Measurements from ENCODE around the gene TCF19.
"Not testable (repeated sequence)": the region's sequence is repeated elsewhere in the genome, so short reads cannot be mapped to it uniquely, and the experiment has no call there.

The TCF19 gene

GRCh38 chr6:31183287-31183686, 24.9 kb downstream of the TCF19 start:
- DNase-seq (ENCODE audit: low read depth), result not testable (repeated sequence)

GRCh38 chr6:31183859-31184258, 25.5 kb downstream of the TCF19 start:
- DNase-seq (ENCODE audit: low read depth), result not testable (repeated sequence)

GRCh38 chr6:31185695-31186051, 27.3 kb downstream of the TCF19 start:
- not testable (repeated sequence) for DNase-seq (ENCODE audit: low read depth)

- DNase-seq (ENCODE audit: low read depth), result no peak
These were observed 27.8 kb downstream of the TCF19 start for GRCh38 chr6:31186052-31186734.

GRCh38 chr6:31187780-31188194, 29.4 kb downstream of the TCF19 start:
- DNase-seq (ENCODE audit: low read depth), result no peak

- not testable (repeated sequence) for DNase-seq (ENCODE audit: low read depth)
These were observed 30.8 kb downstream of the TCF19 start for GRCh38 chr6:31189223-31189622.

GRCh38 chr6:31190488-31190887, 32.1 kb downstream of the TCF19 start:
- DNase-seq (ENCODE audit: low read depth), result no peak

- peak; percentile 39 for DNase-seq (ENCODE audit: low read depth)
These were observed 34.2 kb downstream of the TCF19 start for GRCh38 chr6:31192431-31193105.

GRCh38 chr6:31193206-31193605, 34.8 kb downstream of the TCF19 start:
- DNase-seq (ENCODE audit: low read depth), result no peak

GRCh38 chr6:31194061-31194834, 35.9 kb downstream of the TCF19 start:
- DNase-seq (ENCODE audit: low read depth), result no peak

GRCh38 chr6:31195308-31195979, 37.1 kb downstream of the TCF19 start:
- not testable (repeated sequence) for DNase-seq (ENCODE audit: low read depth)

- not testable (repeated sequence) for DNase-seq (ENCODE audit: low read depth)
These were observed 38.0 kb downstream of the TCF19 start for GRCh38 chr6:31196251-31197022.

GRCh38 chr6:31197559-31198305, 39.3 kb downstream of the TCF19 start:
- DNase-seq (ENCODE audit: low read depth), result peak; percentile 85

GRCh38 chr6:31199105-31199452, 40.7 kb downstream of the TCF19 start:
- DNase-seq (ENCODE audit: low read depth), result not testable (repeated sequence)

GRCh38 chr6:31202259-31203166, 44.1 kb downstream of the TCF19 start:
- DNase-seq (ENCODE audit: low read depth), result no peak

- peak; percentile 55 for DNase-seq (ENCODE audit: low read depth)
These were observed 45.1 kb downstream of the TCF19 start for GRCh38 chr6:31203345-31203979.

- no peak for DNase-seq (ENCODE audit: low read depth)
These were observed 46.4 kb downstream of the TCF19 start for GRCh38 chr6:31204751-31205145.

GRCh38 chr6:31205638-31206037, 47.2 kb downstream of the TCF19 start:
- DNase-seq (ENCODE audit: low read depth), result no peak

GRCh38 chr6:31208506-31208905, 50.1 kb downstream of the TCF19 start:
- no peak for DNase-seq (ENCODE audit: low read depth)

All from activated gamma-delta T cell treated with anti-CD3 and anti-CD28 coated beads, Interleukin-2, amount 50 U/mL, for 16 hours (primary cell).